GF-D8 (cell line): ENCODE measurements around the gene REG4.

Source experiments
- DNase-seq: peaks from one replicate; lab custom pipeline; 2025; lab: John Stamatoyannopoulos, UW

The REG4 gene

DNA sequence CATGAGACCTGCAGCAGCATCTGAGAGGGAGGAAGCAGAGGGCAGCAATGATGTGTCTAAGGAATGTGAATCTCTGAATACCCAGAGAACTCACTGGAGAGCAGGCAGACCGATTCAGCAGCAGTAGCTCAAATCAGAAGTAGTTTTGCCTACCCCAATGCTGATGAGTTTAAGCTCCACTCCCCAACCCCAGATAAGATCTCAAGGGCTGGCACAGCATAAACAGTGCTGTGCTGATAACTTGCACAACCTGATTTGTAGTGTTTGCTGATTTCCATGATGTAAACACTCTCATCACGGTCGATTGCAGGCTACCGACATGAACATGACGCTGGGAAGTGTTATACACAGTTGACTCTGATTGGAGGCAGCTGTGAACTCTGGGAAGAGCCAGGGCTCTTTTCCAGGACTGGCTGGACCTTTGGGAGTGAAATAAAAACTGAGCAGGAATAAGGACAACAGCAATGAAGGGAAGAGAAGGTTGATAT is 31.3 kb downstream of the REG4 start:
- DNase-seq = no peak

DNA sequence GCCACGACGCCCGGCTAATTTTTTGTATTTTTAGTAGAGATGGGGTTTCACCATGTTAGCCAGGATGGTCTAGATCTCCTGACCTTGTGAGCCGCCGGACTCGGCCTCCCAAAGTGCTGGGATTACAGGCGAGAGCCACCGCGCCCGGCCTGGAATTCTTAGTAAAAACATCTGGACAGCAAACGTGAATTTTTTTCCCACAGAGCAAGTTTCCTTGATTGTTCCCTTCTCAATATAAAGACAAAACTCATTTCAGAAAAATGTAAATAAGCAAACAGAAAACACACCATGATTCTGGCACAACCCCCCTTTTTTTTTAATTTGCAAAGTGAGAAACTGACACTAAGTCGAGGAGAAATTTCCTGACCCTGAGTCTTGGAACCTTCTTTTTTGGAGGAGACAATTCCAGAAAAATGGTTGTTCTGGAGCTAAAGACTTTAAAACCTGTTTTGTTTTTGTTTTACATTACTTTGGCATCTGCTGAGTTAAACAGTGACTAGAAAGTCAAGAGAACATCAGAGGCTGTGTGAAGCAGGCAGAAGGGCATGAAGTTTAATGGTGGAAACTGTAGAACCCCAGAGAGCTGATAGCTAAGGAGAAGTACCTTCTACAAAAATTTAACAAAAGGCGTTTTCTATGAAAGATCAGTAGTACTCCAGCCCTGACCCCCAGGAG is 32.2 kb downstream of the REG4 start:
- DNase-seq = no peak

DNA sequence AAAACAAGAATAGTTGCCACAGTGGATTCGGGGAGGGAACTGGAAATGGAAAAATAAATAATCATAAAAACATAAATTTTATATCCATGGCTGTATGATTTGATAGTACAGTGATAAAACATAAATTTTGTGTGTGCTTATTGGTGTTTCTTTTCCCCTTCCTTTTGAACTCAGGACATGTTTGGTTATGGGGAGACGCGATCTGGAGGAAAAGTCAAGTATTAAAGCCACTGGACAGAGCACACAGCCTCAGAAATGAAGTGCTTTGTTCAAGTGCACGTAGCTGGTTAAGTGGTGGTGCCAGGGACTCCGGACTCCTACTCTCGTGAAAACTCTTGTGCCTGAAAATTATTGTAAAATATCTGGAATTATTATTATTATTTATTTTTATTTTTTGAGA is 32.9 kb downstream of the REG4 start:
- DNase-seq = no peak

DNA sequence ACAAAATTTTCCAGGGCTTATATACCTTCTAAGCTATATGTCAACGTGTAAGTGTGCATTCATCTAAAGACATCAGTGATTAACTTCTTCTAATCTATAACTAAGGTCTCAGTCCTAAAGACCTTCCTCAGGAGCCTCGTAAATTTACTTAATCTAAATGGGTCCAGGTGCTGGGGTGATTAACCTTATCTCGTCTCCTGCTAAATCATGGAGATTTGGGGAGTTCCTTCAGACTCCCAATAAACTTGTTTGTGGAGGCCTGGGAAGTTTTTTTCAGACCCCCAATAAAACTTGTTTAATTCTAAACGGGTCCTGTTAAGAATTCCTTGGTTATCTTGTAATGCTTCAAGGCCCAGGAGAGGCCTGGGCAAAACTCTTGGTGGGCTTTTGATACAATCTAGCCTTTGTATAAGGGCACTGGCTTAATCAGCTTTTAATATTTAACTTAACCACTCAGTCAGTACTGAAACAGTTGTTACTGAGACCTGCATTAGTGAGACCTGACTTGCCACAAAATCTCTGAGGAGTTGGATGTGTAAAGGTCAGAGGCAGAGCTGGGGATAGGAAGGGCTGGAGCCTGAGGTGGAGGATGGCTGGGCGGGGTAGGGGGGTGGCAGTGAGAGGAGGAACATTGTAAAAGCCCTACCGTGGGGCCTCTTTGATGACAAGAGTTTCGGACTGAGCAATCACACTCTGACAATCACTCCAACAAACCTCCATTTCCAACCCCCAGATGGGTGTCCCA is 36.3 kb downstream of the REG4 start:
- DNase-seq = no peak

DNA sequence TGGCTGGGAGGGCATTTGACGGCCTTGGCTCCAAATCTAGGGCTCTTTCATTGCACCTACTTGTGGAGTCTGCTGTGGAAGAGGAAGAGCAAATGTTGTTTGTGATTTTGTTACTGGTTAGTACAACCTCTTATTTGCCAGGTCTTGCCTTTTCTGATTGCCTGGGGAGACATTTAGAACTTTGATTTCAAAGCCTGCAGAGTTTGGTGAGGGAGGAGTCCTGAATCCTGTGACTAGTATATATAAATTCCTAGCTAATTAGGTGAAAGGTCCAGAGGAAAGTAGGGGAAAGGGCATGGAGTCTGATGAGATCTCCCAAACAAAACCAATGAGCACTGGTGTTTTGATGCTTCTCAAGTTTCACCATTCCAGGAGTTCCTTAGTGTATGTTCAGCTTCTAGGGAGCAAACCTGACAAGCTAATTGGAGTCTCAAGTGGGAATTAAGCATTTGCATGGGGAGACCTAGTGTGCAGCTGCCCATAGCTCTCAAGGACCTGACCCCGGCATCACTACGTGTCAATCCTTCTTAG is 37.5 kb downstream of the REG4 start:
- DNase-seq = no peak

DNA sequence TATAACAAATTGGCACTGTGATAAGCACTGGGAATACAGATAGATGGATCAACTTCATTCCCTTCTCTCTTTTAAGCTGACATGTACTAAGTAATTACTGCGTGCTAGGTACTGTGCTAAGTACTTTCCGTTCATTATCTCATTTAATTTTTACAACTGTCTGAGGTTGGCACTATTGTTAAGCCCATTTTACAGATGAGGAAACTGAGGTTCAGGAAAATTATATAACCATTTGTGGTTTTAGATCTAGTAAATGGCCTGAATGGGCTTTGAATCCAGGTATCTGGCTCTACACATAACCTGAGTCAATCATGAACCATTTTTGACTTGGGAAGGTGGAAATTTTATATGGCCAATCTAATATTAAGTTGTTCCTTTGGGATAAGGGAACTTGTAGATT is 39.0 kb downstream of the REG4 start:
- DNase-seq = no peak

DNA sequence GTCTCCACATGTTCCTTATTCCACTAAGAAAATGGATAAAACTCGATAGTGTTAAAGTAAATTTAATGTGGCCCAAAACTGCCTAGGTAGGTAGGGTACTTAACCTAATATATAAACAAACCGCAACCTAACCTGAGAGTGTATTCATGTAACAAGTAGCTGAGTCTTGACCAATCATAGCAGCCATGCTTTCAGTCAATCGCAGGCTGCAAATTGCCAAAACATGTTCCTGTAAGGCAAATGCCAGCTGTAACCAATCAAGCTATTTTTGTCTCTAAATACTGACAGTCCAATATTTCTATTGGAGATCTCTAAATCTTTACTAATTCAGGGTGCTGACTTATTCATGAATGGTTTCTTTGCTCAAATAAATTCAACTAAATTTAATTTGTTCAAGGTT is 39.5 kb downstream of the REG4 start:
- DNase-seq = no peak

DNA sequence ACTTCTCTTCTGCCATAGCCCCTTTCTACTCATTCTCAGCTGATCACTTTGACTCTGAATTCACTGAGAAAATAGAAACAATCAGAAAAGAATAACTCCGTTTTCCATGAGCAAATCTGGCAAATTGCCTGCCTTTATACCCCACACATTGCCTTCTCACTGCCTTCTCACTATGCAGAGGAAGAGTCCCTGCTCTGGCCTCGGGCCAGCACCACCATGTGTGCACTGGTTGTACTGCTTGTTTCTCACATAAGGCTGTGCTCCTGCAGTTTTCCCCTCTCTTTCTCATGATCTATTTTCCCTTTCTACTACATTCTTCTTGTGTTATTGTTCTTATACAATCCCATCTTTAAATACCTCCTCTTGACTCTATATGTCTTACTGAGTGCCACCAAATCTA is 40.2 kb downstream of the REG4 start:
- no peak for DNase-seq

DNA sequence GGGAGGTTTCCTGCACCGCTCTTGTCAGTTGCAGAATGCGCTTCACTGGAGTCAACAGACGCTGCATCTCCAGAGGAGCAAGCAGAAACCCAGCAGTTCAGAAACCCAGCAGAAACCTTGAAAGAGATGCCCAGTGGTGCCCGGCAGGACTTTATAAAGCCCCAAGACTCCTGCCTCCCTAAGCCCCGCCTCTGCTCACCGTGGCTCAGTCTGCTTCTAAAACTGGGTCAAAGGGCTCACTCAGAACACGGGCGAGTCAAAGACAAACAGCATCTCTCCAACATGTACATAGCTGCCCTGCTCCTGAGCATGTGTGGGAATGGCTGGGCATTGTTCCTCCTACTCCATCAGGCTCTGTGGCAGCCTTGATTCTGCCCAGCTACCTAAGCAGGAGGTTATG is 42.5 kb downstream of the REG4 start, which contains the start of gene HMGCS2:
TSS of gene HMGCS2 (minus strand) at position 128 of the 400 bp plus-strand sequence. CDS start at position 67, 61 bp downstream.
- DNase-seq = no peak

DNA sequence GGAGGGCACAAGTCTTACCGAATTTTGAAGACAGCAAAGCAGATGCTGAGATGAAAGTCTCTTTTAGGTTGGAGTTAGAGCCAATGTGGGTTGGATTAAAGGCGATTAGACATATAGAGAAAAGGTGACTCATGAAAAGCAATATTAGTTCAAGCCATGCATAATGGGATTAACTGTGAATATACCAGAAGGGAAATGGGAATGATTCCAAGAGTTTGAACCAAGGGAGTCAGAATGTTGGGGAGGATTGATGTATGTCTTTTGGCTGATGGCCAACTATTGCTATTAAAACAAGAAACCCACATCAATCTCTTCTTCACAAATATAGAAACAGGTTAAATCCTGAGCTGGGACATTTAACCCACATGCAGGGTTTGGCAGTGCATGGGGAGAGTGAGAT is 43.8 kb downstream of the REG4 start:
- no peak for DNase-seq

DNA sequence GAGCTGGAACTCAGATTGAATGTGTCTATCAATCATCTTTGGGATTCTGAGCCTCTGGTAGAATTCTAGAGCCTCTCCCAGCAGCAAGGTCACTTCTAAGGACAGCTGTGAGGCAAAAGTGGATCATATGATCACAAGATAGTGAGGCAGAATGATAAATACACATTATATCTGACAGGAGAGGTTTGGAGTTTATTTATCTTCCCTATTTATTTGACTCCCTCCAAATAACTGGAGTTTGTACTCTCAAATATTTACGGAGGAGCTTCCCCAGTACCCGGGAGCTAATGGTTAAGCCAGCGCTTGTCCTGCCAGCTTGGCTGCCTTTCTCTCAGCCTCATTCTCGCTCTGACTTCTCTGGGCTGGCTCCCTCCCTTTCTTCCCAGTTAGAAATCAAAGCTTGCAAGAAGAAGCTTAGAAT is 44.9 kb downstream of the REG4 start:
- DNase-seq = no peak

DNA sequence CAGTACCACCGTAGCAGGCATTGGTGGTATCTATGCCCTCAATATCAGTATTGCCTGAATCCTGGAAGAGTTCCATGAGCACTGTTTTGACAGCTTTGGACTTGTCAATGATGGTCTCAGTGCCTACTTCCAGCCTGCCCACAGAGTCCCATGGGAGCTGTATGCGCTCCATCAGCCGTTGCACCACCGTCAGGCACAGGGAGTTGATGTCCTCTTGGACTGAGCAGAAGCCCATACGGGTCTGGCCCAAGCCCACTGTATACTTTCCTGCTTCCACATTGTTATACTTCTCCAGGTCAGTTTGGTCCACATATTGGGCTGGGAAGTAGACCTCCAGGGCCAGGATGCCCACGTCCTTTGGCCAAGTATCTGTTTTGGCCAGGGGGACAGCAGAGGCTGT is 47.0 kb downstream of the REG4 start:
- no peak for DNase-seq

DNA sequence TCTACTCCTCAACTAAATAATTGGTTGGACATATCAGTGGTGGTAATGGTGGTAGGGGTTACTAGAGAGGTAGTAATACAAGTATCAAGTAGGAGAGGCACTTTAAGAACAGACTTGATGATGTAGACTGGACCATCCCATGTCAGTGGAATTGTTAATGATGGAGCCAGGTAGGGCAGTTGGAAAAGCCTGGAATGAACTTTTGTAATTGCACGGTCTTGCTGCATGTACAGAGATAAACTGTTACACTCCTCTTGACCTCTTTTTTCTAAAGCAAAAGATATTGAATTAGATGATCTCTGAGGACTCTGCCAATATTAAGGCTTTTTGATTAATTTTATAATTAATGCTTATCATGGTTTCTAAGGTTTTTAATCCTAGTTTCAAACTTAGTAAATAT is 48.3 kb downstream of the REG4 start:
- no peak for DNase-seq

DNA sequence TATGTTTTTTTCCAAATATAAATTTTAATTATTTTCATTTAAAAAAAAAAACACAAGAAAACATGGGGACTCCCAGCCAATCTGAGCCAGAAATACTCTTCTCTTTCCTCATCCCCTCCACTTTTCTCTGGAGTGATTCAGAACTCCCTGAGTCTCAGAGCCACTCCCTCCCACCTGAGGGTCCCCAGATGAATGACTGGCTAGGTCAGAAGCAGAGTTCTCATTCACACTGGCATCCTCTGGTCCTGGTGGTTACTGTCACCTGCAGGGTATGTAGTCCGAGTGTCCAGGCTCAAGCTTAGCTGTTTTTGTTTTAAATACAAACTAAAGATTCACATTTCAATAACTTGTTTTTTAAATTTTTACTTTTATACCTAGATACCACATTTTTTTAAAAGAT is 48.9 kb downstream of the REG4 start:
- DNase-seq = no peak

DNA sequence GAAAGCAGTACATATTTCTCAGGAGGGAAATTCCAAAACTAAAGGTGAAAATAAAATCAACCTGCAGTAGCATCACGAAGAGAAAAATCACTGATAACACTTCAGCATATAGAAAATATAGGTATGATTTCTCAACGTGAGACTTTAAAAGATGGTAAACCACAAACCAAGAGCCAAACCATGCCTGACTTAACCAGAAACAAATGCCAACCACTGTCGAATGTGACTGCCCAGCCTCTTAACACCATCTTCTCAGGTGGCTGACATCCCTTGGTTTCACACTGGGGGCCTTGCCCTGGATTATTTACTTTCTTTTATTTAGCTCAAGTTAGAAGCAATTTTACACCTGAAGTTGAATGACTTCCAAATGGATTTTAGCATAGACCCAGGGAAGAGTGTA is 52.7 kb downstream of the REG4 start:
- no peak for DNase-seq

DNA sequence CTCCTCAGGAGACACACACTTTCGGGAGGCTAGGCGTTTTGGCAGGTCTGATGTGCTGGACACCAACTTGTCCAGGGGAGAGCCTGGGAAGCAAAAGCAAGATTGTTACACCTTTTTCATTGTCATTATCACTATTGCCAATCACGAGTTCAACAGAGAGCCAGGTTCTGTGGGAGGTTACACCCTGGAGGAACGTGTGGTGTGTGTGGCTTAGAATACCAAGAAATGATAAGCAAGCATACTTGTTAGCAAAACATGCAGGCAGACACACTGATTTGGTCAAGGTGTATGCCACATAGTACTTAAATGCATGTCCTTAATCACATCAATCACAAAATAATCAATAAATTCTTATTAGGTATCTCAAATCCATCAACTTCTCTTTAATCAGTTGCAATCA is 58.7 kb downstream of the REG4 start:
- no peak for DNase-seq

DNA sequence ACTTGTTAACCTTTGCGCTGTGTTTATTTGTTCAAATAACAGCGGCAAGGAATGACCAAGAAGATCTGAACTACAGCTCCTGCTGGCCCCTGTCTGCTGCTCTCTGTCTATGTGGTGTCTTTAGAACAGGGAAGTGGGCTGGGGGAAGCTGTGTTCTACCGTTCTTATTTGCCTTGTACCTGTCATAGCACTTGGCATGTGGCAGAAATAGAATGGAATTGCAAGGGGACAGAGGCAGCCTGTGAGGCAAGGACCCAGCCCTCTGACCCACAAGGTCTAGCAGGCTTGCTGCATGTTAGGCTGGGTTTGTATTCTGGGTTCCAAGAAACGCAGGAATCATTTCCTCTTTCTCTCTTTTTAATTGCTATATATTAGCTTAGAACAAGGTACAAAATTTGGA is 63.2 kb downstream of the REG4 start:
- DNase-seq = no peak

DNA sequence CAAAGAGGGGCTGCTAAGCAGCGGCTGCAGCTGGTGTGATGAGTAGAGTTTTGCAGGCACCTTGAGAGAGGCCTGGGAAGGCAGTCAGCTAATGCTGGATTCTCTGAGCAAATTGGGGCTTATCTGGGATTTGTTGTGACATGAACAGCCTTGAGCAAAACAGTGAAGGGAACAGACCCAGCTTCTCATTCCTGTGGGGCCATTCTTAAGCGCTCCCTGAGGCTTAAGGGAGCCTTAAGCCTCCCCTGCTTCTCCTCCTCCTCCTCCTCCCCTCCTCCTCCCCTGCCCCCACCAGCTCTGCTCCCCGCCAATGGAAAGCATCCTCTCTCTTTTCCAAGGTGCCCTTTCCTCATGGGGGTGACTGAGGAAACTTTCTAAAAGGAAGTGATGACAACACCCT is 63.8 kb downstream of the REG4 start:
- no peak for DNase-seq

DNA sequence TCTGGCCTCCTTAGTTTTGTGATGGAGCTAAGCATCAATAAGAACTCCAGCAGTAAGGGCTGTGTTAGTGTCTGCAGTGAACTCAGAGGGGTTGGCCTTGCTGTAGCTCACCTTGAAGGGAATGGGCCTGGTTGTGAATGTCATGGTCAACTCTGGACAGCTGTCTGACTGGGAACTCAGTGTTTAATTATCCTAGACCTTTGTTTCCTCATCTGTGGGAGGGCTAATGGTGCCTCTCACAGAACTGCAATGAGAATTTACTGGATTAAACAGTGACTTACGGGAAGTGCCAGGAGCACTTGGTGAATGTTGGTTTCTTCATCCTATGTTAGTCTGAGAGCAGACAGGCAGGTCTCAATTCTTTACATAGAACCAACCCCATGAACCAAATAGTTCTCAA is 66.2 kb downstream of the REG4 start:
- DNase-seq = no peak

DNA sequence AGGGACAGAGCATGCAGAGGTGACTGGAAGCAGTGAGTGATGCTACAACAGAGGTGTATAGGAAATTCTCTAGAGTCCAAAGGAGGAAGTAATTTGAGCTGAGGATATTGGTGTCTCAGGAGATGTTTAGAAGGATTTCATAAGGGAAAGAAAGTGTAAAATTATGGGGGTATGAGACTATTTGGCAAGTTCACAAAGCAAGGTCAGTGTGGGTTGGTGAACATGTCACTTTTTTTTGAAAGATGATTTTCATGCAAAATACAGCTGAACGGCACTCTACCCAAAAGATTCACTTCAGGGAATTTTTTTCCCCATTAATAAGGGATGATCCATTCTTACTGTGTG is 66.7 kb downstream of the REG4 start:
- no peak for DNase-seq
